CD4-positive, alpha-beta T cell (primary cell): ENCODE results near the gene TIGD4. TPM values are rescaled to one million over a fixed set of nuclear protein-coding genes. Genes with fewer than 3 reads are reported as not detected.
A peak's percentile ranks its signal among the peaks of the same experiment; 100 is the strongest.

ENCODE experiments used
- ATAC-seq: fragments of 200-7000 bp; cut with Tn5 transposase; one replicate; pipeline ENCODE4 v1.10.0; 2022; ENCODE audit warnings: mild to moderate bottlenecking; ENCODE audit not compliant: poor library complexity
- CTCF ChIA-PET: fragments of 350-600 bp; sonication (Branson Sonifier 250); formaldehyde crosslinking; loops from one replicate; lab custom pipeline; 2021; ENCODE audit warnings: antibody characterized with exemption, inconsistent platforms; lab: Charles Lee
- POLR2A ChIA-PET: fragments of 350-600 bp; sonication (Branson Sonifier 250); formaldehyde crosslinking; loops from one replicate; lab custom pipeline; 2021; ENCODE audit warnings: antibody characterized with exemption, inconsistent platforms; lab: Charles Lee
- DNase-seq, 14 experiments: peaks; one replicate each; pipeline ENCODE4 v3.0.0-alpha.2; 2013 to 2020; ENCODE audit warnings: mixed read lengths in 2 of 14
- H3K27ac ChIP-seq, 2 donors: one replicate each; pipeline versions ENCODE4 v1.5.1 to v1.7.0; 2013; ENCODE audit warnings: low read length in 2 of 2, low read depth in 1 of 2, mild to moderate bottlenecking in 1 of 2
- H3K27me3 ChIP-seq, 2 experiments: 1 replicate in 1 of 2; 2 replicates in 1 of 2; pipeline versions ENCODE4 v1.6.1 to v1.7.0; 2013; ENCODE audit warnings: low read length in 2 of 2, control low read depth in 1 of 2, mild to moderate bottlenecking in 1 of 2, moderate library complexity in 1 of 2; ENCODE audit not compliant: insufficient read depth in 2 of 2, control insufficient read depth in 1 of 2
- H3K36me3 ChIP-seq: one replicate; pipeline ENCODE4 v1.6.1; 2013; ENCODE audit warnings: low read length, control low read depth; ENCODE audit not compliant: insufficient read depth
- H3K4me1 ChIP-seq: one replicate; pipeline ENCODE4 v1.6.1; 2013; ENCODE audit warnings: low read length, control low read depth; ENCODE audit not compliant: insufficient read depth
- H3K4me3 ChIP-seq: one replicate; pipeline ENCODE4 v1.5.1; 2013; ENCODE audit warnings: mild to moderate bottlenecking, low read length, moderate library complexity
- H3K9me3 ChIP-seq, 2 experiments: 1 replicate in 1 of 2; 2 replicates in 1 of 2; pipeline versions ENCODE4 v1.6.1 to v1.7.0; 2013; ENCODE audit warnings: low read length in 2 of 2, mild to moderate bottlenecking in 2 of 2, control low read depth in 1 of 2, moderate library complexity in 1 of 2; ENCODE audit not compliant: control insufficient read depth in 1 of 2, insufficient read depth in 1 of 2
- H3K27ac Mint-ChIP-seq: one replicate; pipeline ENCODE4 v1.8.0; 2020; ENCODE audit warnings: mixed read lengths
- H3K27me3 Mint-ChIP-seq: one replicate; pipeline ENCODE4 v1.8.0; 2021; ENCODE audit warnings: mixed read lengths
- H3K36me3 Mint-ChIP-seq: one replicate; pipeline ENCODE4 v1.8.0; 2021; ENCODE audit warnings: low read depth, mixed read lengths
- H3K4me1 Mint-ChIP-seq: one replicate; pipeline ENCODE4 v1.8.0; 2021; ENCODE audit warnings: low read depth, mixed read lengths
- H3K4me3 Mint-ChIP-seq: one replicate; pipeline ENCODE4 v1.8.0; 2020; ENCODE audit warnings: mild to moderate bottlenecking, mixed read lengths
- H3K9me3 Mint-ChIP-seq: one replicate; pipeline ENCODE4 v1.8.0; 2020; ENCODE audit warnings: mixed read lengths
- intact Hi-C, 2 experiments: fragments of 100-400 bp; cut with DNase I in 1 of 2; cut with micrococcal nuclease in 1 of 2; formaldehyde crosslinking; loops; one replicate each; pipeline versions ENCODE4 v1.15.1 to v1.9.0; 2023 to 2025; cut with DNase I, micrococcal nuclease
- total RNA-seq, 174 experiments: library from RNA in 2 of 174; stranded (reverse) in 2 of 174; gene quantifications; one replicate each; pipeline ENCODE4 v1.2.3 and lab custom pipeline; 2021 to 2026
- TF ChIP-seq, protein P1 (sequence below): fragments of 200-600 bp; IDR thresholded peaks from one replicate; pipeline ENCODE4 v1.8.0; 2022; ENCODE audit warnings: antibody characterized with exemption, mild to moderate bottlenecking

The TIGD4 gene
- total RNA-seq, 2 experiments from 2014 or later, result 0.22 TPM; not detected in 1

DNA sequence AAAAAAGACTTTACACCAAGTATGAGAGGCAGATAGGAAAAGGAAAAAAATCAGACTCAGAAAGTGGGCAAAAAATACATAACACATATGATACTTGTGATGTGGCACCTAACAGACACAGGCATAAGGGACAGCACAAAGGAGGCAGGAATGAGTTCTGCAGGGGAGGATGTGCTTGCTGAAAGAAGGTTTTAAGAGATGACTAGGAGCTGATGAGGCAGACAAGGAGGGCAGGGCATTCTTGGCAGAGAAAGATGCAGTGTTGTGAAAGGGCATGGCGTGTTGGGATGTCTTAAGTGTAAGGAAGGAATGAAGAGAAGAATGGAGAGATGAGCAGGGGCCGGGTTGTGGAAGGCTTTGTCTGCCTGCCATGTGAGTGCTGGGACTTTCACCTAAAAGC lies 50.1 kb downstream of the TIGD4 start:
- DNase-seq (no peak), ATAC-seq (no peak)
- Mint-ChIP-seq H3K4me1 (no peaks in the 10 kb centered on the region), H3K9me3 (no peaks in the 10 kb centered on the region), H3K4me3 (no peak overlapping the region), H3K27me3 (peaks cover 7% of the 10 kb centered on the region), H3K27ac (no peak overlapping the region), H3K36me3 (no peaks in the 10 kb centered on the region)
- Histone ChIP-seq H3K36me3 (no peaks in the 10 kb centered on the region), H3K27me3 (no peaks in the 10 kb centered on the region), H3K4me3 (no peak overlapping the region), H3K9me3 (no peaks in the 10 kb centered on the region), H3K27ac (no peak overlapping the region), H3K4me1 (no peaks in the 10 kb centered on the region)
- ChIA-PET CTCF (no interaction called here), POLR2A (interaction anchor here (1.7 kb wide), 1 partner anchor 50 kb away, joined by 3 read pairs; the partner anchor contains the start of gene TMEM154)
- intact Hi-C loops, result no loop called here
- TF ChIP-seq, protein P1, sequence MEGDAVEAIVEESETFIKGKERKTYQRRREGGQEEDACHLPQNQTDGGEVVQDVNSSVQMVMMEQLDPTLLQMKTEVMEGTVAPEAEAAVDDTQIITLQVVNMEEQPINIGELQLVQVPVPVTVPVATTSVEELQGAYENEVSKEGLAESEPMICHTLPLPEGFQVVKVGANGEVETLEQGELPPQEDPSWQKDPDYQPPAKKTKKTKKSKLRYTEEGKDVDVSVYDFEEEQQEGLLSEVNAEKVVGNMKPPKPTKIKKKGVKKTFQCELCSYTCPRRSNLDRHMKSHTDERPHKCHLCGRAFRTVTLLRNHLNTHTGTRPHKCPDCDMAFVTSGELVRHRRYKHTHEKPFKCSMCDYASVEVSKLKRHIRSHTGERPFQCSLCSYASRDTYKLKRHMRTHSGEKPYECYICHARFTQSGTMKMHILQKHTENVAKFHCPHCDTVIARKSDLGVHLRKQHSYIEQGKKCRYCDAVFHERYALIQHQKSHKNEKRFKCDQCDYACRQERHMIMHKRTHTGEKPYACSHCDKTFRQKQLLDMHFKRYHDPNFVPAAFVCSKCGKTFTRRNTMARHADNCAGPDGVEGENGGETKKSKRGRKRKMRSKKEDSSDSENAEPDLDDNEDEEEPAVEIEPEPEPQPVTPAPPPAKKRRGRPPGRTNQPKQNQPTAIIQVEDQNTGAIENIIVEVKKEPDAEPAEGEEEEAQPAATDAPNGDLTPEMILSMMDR, result no peak

DNA sequence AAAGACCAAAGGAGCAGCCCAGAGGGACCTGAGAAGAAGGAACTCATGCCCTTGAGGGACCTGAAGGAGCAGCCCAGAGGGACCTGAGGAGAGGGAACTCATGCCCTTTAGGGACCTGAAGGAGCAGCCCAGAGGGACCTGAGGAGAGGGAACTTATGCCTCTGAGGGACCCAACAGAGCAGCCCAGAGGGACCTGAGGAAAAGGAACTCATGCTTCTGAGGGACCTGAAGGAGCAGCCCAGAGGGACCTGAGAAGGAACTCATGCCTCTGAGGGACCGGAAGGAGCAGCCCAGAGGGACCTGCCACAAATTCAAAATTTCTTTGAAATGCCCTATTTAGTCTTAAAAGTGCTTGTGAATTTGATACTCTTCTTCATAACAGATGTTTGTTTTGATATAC lies 51.2 kb downstream of the TIGD4 start:
- no peak overlapping the region for H3K27ac Mint-ChIP-seq
- H3K4me3 Mint-ChIP-seq, result no peak overlapping the region
- Histone ChIP-seq H3K36me3 (no peaks in the 10 kb centered on the region), H3K4me3 (no peak overlapping the region), H3K27me3 (no peaks in the 10 kb centered on the region), H3K4me1 (no peaks in the 10 kb centered on the region), H3K9me3 (no peaks in the 10 kb centered on the region), H3K27ac (no peak overlapping the region)
- ATAC-seq (no peak), DNase-seq (no peak)
- ChIA-PET CTCF (no interaction called here), POLR2A (no interaction called here)
- intact Hi-C loops, result no loop called here
- H3K9me3 Mint-ChIP-seq, result no peaks in the 10 kb centered on the region
- no peaks in the 10 kb centered on the region for H3K36me3 Mint-ChIP-seq
- no peaks in the 10 kb centered on the region for H3K4me1 Mint-ChIP-seq
- TF ChIP-seq, protein P1, result no peak
- H3K27me3 Mint-ChIP-seq, result peaks cover 7% of the 10 kb centered on the region

DNA sequence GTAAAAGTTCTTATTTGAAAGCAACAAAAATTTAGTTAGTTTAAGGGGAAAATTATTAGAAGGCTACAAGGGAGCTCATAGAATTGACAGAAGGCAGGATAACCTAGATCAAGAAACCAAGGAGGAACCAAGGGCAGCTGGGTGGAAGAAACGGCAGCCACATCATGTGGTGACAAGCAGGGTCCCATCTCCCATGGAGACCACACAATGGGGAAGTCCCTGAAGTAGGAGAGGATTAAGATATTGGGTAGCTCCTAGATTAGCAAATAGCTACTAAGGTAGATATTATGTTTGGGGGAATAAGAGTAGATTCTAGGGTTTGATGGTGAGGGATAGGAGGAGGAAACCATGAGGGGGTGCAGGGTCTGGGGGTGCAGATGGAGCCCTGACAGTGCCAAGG lies 51.7 kb downstream of the TIGD4 start:
- Histone ChIP-seq H3K27ac (no peak overlapping the region), H3K4me3 (no peak overlapping the region), H3K27me3 (no peaks in the 10 kb centered on the region), H3K4me1 (no peaks in the 10 kb centered on the region), H3K36me3 (no peaks in the 10 kb centered on the region), H3K9me3 (no peaks in the 10 kb centered on the region)
- intact Hi-C loops, result no loop called here
- Mint-ChIP-seq H3K36me3 (no peaks in the 10 kb centered on the region), H3K27me3 (peaks cover 7% of the 10 kb centered on the region), H3K9me3 (no peaks in the 10 kb centered on the region), H3K4me3 (no peak overlapping the region), H3K4me1 (no peaks in the 10 kb centered on the region), H3K27ac (no peak overlapping the region)
- ATAC-seq (no peak), DNase-seq (peak in 1 of 14 experiments; percentile 5)
- POLR2A ChIA-PET, result interaction anchor here (0.7 kb wide), 1 partner anchor 142 kb away, joined by 3 read pairs; no protein-coding TSS in a partner anchor
- CTCF ChIA-PET, result interaction anchor here (0.8 kb wide), 1 partner anchor 9 kb away, joined by 3 read pairs; no protein-coding TSS in a partner anchor
- TF ChIP-seq, protein P1, result no peak
